VCaP (cell line): ENCODE data around the gene PRKCE.
A peak's percentile ranks its signal among the peaks of the same experiment; 100 is the strongest.

Experiments
- H3K27ac ChIP-seq: fragments of 450-650 bp; 2 replicates; pipeline ENCODE4 v1.5.1; 2017
- CTCF ChIP-seq: fragments of 450-650 bp; conservative IDR thresholded peaks from 2 replicates; pipeline ENCODE4 v1.5.1; 2017; ENCODE audit warnings: mild to moderate bottlenecking, moderate library complexity

The PRKCE gene

GRCh38 chr2:46132996-46133395 is 481.5 kb downstream of the PRKCE start:
- no peak for TF ChIP-seq CTCF
- 0 out of 2 replicates have a peak overlapping the region, but pooled peaks have one; percentile 68 for H3K27ac ChIP-seq

GRCh38 chr2:46134531-46135227 is 483.2 kb downstream of the PRKCE start:
- TF ChIP-seq CTCF: no peak
- peak overlapping the region; percentile 68 for H3K27ac ChIP-seq

- no peak for TF ChIP-seq CTCF
- H3K27ac ChIP-seq: peak overlapping the region; percentile 68
Measured at GRCh38 chr2:46135228-46135855, 483.9 kb downstream of the PRKCE start.

GRCh38 chr2:46135958-46136357 is 484.5 kb downstream of the PRKCE start:
- no peak for TF ChIP-seq CTCF
- H3K27ac ChIP-seq: no peak overlapping the region

GRCh38 chr2:46136481-46136880 is 485.0 kb downstream of the PRKCE start:
- no peak overlapping the region for H3K27ac ChIP-seq
- no peak for TF ChIP-seq CTCF

- no peak for TF ChIP-seq CTCF
- H3K27ac ChIP-seq: no peak overlapping the region
Measured at GRCh38 chr2:46136953-46137352, 485.5 kb downstream of the PRKCE start.

- no peak for TF ChIP-seq CTCF
- H3K27ac ChIP-seq: no peak overlapping the region
Measured at GRCh38 chr2:46142546-46143428, 491.3 kb downstream of the PRKCE start.
